B cell (primary cell): ENCODE results near the gene ORC5. TPM values are rescaled to one million over a fixed set of nuclear protein-coding genes. Genes with fewer than 3 reads are reported as not detected.
A peak's percentile ranks its signal among the peaks of the same experiment; 100 is the strongest.

Experiments used
- ATAC-seq: fragments of 200-7000 bp; cut with Tn5 transposase; one replicate; pipeline ENCODE4 v1.10.0; 2021; ENCODE audit warnings: low read depth, mild to moderate bottlenecking, moderate number of reproducible peaks, moderate library complexity
- CTCF ChIA-PET: fragments of 350-600 bp; sonication (Branson Sonifier 250); formaldehyde crosslinking; loops from one replicate; lab custom pipeline; 2021; ENCODE audit warnings: antibody characterized with exemption, inconsistent platforms; lab: Charles Lee
- POLR2A ChIA-PET: fragments of 350-600 bp; sonication (Branson Sonifier 250); formaldehyde crosslinking; loops from one replicate; lab custom pipeline; 2021; ENCODE audit warnings: antibody characterized with exemption; lab: Charles Lee
- DNase-seq: peaks from one replicate; pipeline ENCODE4 v3.0.0; 2013
- H2AFZ ChIP-seq: 2 replicates; pipeline ENCODE4 v1.6.1; 2012; ENCODE audit warnings: mild to moderate bottlenecking, low read depth, low read length; ENCODE audit not compliant: insufficient read depth, poor library complexity, severe bottlenecking
- H3K27ac ChIP-seq, 2 donors: 1 replicate in 1 of 2; 2 replicates in 1 of 2; pipeline ENCODE4 v1.5.1; 2012 to 2013; ENCODE audit warnings: low read length in 2 of 2, mild to moderate bottlenecking in 2 of 2, moderate library complexity in 1 of 2
- H3K27me3 ChIP-seq, 4 experiments: fragments of 200-600 bp in 1 of 4; sonication (generic) in 1 of 4; replicated peaks in 1 of 4; 1 replicate in 2 of 4; 2 replicates in 2 of 4; pipeline versions ENCODE4 v1.6.1 to v1.7.0; 2013 to 2016; ENCODE audit warnings: low read length in 3 of 4, mild to moderate bottlenecking in 2 of 4, mixed read lengths in 1 of 4, moderate library complexity in 1 of 4; ENCODE audit not compliant: insufficient read depth in 4 of 4, control insufficient read depth in 3 of 4; ENCODE audit errors: control extremely low read depth in 1 of 4
- H3K36me3 ChIP-seq, 2 experiments: replicated peaks in 1 of 2; 1 replicate in 1 of 2; 2 replicates in 1 of 2; pipeline versions ENCODE4 v1.6.1 to v1.7.1; 2013; ENCODE audit warnings: low read length in 1 of 2; ENCODE audit not compliant: insufficient read depth in 2 of 2, control insufficient read depth in 1 of 2; ENCODE audit errors: control extremely low read depth in 1 of 2, extremely low read depth in 1 of 2
- H3K4me1 ChIP-seq, 2 donors: fragments of 200-600 bp in 1 of 2; sonication (generic) in 1 of 2; 1 replicate in 1 of 2; 2 replicates in 1 of 2; pipeline versions ENCODE4 v1.5.1 to v1.6.1; 2013 to 2017; ENCODE audit warnings: low read length in 2 of 2; ENCODE audit not compliant: control insufficient read depth in 2 of 2, insufficient read depth in 2 of 2
- H3K4me2 ChIP-seq: replicated peaks from 2 replicates; pipeline ENCODE3; 2012; ENCODE audit warnings: mild to moderate bottlenecking, low read depth, low read length; ENCODE audit not compliant: poor library complexity, severe bottlenecking
- H3K4me3 ChIP-seq, 5 experiments: fragments of 200-600 bp in 1 of 5; sonication (generic) in 1 of 5; 1 replicate in 3 of 5; 2 replicates in 2 of 5; pipeline versions ENCODE4 v1.5.1 to v1.7.0; 2011 to 2016; ENCODE audit warnings: low read length in 4 of 5, mild to moderate bottlenecking in 4 of 5, low read depth in 2 of 5, control low read depth in 1 of 5, moderate library complexity in 1 of 5; ENCODE audit not compliant: insufficient read depth in 1 of 5; ENCODE audit errors: control extremely low read depth in 1 of 5, extremely low read depth in 1 of 5
- H3K79me2 ChIP-seq: fragments of 200-600 bp; sonication (generic); one replicate; pipeline ENCODE4 v1.6.0; 2016; ENCODE audit warnings: low read length; ENCODE audit not compliant: control insufficient read depth, insufficient read depth
- H3K9ac ChIP-seq: fragments of 200-600 bp; sonication (generic); 2 replicates; pipeline ENCODE4 v1.6.1; 2017; ENCODE audit warnings: mild to moderate bottlenecking, low read length, moderate library complexity
- H3K9me3 ChIP-seq, 3 donors: one replicate each; pipeline versions ENCODE4 v1.6.1 to v1.7.1; 2013; ENCODE audit warnings: low read length in 2 of 3; ENCODE audit not compliant: control insufficient read depth in 2 of 3, insufficient read depth in 1 of 3; ENCODE audit errors: control extremely low read depth in 1 of 3
- H4K20me1 ChIP-seq: 2 replicates; pipeline ENCODE4 v1.6.0; 2012; ENCODE audit warnings: mild to moderate bottlenecking, low read length; ENCODE audit not compliant: insufficient read depth, control insufficient read depth, poor library complexity, severe bottlenecking
- H3K27ac Mint-ChIP-seq: one replicate; pipeline ENCODE4 v1.8.0; 2021; ENCODE audit warnings: mixed read lengths
- H3K27me3 Mint-ChIP-seq: one replicate; pipeline ENCODE4 v1.8.0; 2021; ENCODE audit warnings: mixed read lengths
- H3K4me1 Mint-ChIP-seq: one replicate; pipeline ENCODE4 v1.8.0; 2021; ENCODE audit warnings: mixed read lengths
- H3K4me3 Mint-ChIP-seq: one replicate; pipeline ENCODE4 v1.8.0; 2021; ENCODE audit warnings: mixed read lengths
- H3K9me3 Mint-ChIP-seq: one replicate; pipeline ENCODE4 v1.8.0; 2022; ENCODE audit warnings: mixed read lengths; ENCODE audit not compliant: insufficient read depth
- CTCF ChIP-seq: fragments of 200-600 bp; IDR thresholded peaks from one replicate; pipeline ENCODE4 v1.8.0; 2022; ENCODE audit warnings: antibody characterized with exemption, mild to moderate bottlenecking
- EZH2 ChIP-seq: IDR thresholded peaks from 2 replicates; pipeline ENCODE4 v1.6.1; 2012; ENCODE audit warnings: borderline replicate concordance, low read depth, mild to moderate bottlenecking, moderate library complexity, low read length; ENCODE audit not compliant: insufficient read depth, poor library complexity, severe bottlenecking
- WGBS: methylation state at CpG from one replicate; pipeline ENCODE4 v1.1.5; 2013; ENCODE audit warnings: missing lambda C conversion rate; ENCODE audit not compliant: insufficient coverage; 5-methylcytosine and 5-hydroxymethylcytosine counted together
- intact Hi-C: fragments of 100-400 bp; cut with micrococcal nuclease; formaldehyde crosslinking; loops from one replicate; pipeline ENCODE4 v1.10.0; 2022
- polyA plus RNA-seq: library from polyadenylated mRNA; depleted of rRNA; stranded (reverse); fragments of >200 nt; gene quantifications from 2 replicates; pipeline ENCODE4 v1.2.3, GENCODE V29; 2012
- total RNA-seq, 2 donors: library from RNA; stranded (reverse); fragments of 120-200 nt in 1 of 2; gene quantifications; 1 replicate in 1 of 2; 2 replicates in 1 of 2; pipeline versions ENCODE4 v1.2.3 to v1.2.4, GENCODE V29; 2013 to 2022

ORC5 gene
- total and polyA plus RNA-seq, 2 donors (not counting 1 experiment from before 2014, with no cell fraction given) = 6.8 to 20.2 TPM

GRCh38 chr7:104156842-104157277, 51.0 kb downstream of the ORC5 start:
- peak; percentile 42 for TF ChIP-seq CTCF
- no peak for TF ChIP-seq EZH2
- H3K9ac ChIP-seq = no peak overlapping the region
- no CpG with 5 or more reads among the region's 2 CpGs for WGBS
- H3K4me1 Mint-ChIP-seq = no peaks in the 10 kb centered on the region
- intact Hi-C loops = loop anchor here (5.0 kb wide), 1 partner anchor 585 kb away; no protein-coding TSS in a partner anchor
- ChIA-PET POLR2A (no interaction called here), CTCF (no interaction called here)
- H3K9me3 Mint-ChIP-seq = no peaks in the 10 kb centered on the region
- no peak overlapping the region for H3K27ac ChIP-seq
- ATAC-seq (no peak), DNase-seq (no peak)
- H3K27ac Mint-ChIP-seq = no peak overlapping the region
- no peaks in the 10 kb centered on the region for H3K79me2 ChIP-seq
- H3K9me3 ChIP-seq = no peaks in the 10 kb centered on the region
- no peak overlapping the region for H3K4me3 Mint-ChIP-seq
- peaks cover 0 to 6% of the 10 kb centered on the region in 2 experiments for H3K36me3 ChIP-seq
- H3K27me3 Mint-ChIP-seq = no peaks in the 10 kb centered on the region
- no peak overlapping the region for H3K4me3 ChIP-seq
- no peaks in the 10 kb centered on the region for H4K20me1 ChIP-seq
- no peak overlapping the region for H3K4me2 ChIP-seq
- H3K27me3 ChIP-seq = no peaks in the 10 kb centered on the region
- no peak overlapping the region for H2AFZ ChIP-seq
- no peaks in the 10 kb centered on the region for H3K4me1 ChIP-seq

- TF ChIP-seq EZH2 (no peak), CTCF (no peak)
- no peak for DNase-seq
- CTCF ChIA-PET = interaction anchor here (0.8 to 0.9 kb wide), 2 partner anchors 17 to 579 kb away, joined by 3 read pairs; no protein-coding TSS in a partner anchor
- Histone ChIP-seq H2AFZ (no peak overlapping the region), H3K27ac (no peak overlapping the region), H3K4me2 (no peak overlapping the region), H3K79me2 (no peaks in the 10 kb centered on the region), H3K4me3 (no peak overlapping the region), H3K36me3 (peaks cover 0 to 3% of the 10 kb centered on the region in 2 experiments), H3K9me3 (no peaks in the 10 kb centered on the region), H3K27me3 (no peaks in the 10 kb centered on the region), H3K9ac (no peak overlapping the region), H4K20me1 (no peaks in the 10 kb centered on the region), H3K4me1 (no peaks in the 10 kb centered on the region)
- no CpG with 5 or more reads among the region's 4 CpGs for WGBS
- intact Hi-C loops = no loop called here
- no peak overlapping the region for H3K4me3 Mint-ChIP-seq
- H3K9me3 Mint-ChIP-seq = no peaks in the 10 kb centered on the region
- no peaks in the 10 kb centered on the region for H3K4me1 Mint-ChIP-seq
- POLR2A ChIA-PET = no interaction called here
- ATAC-seq = no peak
- no peak overlapping the region for H3K27ac Mint-ChIP-seq
- H3K27me3 Mint-ChIP-seq = no peaks in the 10 kb centered on the region
Observed at GRCh38 chr7:104153287-104153686, 54.5 kb downstream of the ORC5 start.
